NCI-H1930 (cell line): ENCODE results near the gene ADGRE1.

Source experiments
- DNase-seq, 2 experiments: peaks; one replicate each; lab custom pipeline; 2025; lab: John Stamatoyannopoulos, UW

Gene ADGRE1

GRCh38 chr19:6877766-6878165 is 9.6 kb upstream of the ADGRE1 start:
- no peak for DNase-seq

DNA sequence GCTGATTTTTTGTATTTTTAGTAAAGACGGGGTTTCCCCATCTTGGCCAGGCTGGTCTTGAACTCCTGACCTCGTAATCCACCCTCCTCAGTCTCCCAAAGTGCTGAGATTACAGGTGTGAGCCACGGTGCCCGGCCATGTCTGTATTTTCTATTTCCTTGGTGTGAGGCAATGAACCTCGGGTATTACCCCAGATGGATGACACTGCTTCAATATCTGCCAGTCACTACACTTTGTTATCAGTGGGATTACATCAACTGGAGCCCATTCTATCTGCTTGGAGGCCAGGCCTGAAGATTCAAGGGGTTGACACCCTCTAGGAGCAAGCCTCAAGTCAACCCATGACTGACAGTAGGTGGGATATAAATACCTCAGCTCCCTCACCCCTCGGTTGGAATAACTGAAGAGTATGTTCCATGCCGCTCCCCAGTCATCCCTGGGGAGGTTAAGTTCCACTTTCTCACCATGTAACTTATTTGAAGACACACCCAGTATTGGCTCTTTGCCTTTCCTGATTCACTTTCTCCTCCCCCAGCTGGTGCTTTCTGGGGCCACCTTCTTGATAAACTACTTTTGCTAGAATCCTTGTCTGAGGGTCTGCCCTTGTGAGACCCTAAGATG is 992 bp upstream of the ADGRE1 start:
- DNase-seq = no peak

- DNase-seq = no peak
Measured at GRCh38 chr19:6888967-6889366, 1.6 kb downstream of the ADGRE1 start.

DNA sequence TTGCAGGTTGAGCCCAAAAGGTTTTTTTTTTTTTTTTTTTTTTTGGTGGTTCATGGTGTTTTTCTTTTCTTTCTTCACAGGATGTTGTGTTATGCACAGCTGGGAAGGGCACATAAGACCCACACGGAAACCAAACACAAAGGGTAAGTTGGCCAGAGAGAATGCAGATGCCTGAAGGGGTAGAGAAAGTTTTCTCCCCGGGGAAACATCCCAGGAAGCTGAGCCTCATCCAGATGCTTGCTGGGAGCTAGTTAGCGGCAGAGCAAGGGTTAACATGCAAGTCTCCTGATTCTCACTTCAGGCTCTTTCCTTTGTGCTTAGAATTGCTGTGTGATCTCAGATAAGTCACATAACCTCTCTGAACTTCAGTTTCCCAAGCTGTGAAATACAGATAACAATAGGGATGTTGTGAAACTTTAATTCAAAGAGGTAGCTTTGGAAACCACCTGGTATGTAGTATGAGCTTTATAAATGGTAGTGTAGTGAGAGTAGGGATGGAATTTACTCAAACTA is 3.1 kb downstream of the ADGRE1 start:
- DNase-seq = no peak

- DNase-seq = no peak
Measured at GRCh38 chr19:6890938-6891337, 3.6 kb downstream of the ADGRE1 start.

DNA sequence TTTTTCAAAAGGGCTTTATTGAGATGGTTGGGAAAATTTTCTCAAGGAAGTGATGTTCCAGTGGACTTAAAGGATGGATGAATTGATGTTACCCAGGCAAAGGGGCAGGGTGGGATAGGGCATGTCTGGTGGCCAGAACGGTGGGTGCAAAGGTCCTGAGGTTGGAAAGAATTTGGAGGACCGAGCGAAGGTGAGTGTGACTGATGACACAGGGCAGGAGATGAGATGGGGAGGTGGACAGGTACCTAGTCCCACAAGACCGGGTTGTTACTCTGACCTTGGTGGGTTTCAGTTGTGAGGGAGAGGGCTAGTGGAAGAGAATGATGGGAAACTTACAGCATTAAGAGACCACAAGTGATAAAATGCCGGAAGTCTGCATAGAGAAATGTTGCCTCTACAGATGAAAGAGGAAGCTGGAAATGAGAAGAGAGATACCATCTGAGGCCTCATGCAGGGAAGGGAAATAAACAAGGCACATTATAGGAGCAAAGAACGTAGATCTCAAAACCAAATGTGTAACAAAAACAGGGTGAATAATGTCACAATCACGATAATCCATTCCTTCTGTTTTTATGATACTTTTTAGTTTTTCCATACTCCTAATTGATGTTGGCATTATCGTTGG is 4.5 kb downstream of the ADGRE1 start:
- DNase-seq = no peak

DNA sequence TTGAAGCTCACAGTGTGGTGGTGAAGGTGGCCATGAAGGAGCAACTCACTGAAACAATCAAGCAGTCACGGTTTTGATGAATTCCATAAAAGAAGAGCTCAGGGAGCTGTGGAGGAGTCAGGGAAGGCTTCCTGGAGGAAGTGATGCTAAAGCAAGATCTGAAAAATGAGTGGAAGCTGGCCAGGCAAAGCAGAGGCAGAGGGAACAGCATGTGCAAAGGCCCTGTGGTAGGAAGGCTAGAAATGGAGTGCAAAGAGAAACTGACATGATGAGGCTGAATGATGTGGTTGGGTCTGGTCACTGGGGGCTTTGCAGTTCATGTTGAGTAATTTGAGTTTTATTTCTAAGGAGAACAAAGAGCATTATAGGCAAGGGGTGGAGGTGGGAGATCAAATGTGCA is 6.9 kb downstream of the ADGRE1 start:
- no peak for DNase-seq

DNA sequence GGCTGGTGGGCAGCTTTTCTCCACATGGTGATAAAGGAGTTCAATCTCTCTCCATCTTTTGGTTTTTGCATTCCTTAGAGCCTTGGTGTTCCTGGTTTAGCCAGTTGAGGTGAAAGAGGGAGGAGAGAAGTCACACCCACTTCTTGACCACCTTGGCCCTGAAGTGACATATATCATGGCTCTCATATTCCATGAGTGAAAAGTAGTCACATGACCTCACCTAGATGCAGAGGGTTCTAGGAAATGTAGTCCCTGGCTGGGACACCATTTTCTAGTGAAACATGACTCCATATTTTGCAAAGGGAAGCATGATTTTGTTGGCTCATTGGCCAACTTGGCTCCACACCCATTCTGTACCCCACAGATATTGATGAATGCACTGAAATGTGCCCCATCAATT is 16.1 kb downstream of the ADGRE1 start:
- DNase-seq = no peak

GRCh38 chr19:6906559-6907060 is 19.2 kb downstream of the ADGRE1 start:
- no peak for DNase-seq

- no peak for DNase-seq
Measured at GRCh38 chr19:6911523-6911922, 24.1 kb downstream of the ADGRE1 start.

DNA sequence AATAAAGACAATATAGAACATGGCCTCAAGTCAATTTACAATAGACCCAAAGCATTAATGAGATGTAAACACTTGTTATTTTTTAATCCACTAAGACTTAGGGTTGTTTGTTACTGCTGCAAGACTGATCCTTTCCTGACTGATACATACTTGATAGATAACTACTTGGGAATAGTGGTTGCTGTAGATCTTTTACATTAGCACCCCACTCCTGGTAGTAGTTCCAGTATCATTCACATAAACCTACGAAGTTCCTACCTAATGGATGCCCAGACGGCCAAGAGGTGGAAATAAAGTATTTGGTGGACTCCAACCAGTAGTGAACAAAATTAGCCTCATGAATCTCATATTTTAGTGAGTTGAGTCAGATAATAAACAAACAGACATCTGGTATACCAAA is 26.9 kb downstream of the ADGRE1 start:
- no peak for DNase-seq

- DNase-seq = no peak
Measured at GRCh38 chr19:6916952-6917351, 29.6 kb downstream of the ADGRE1 start.

GRCh38 chr19:6925386-6925785 is 38.0 kb downstream of the ADGRE1 start:
- no peak for DNase-seq

- no peak for DNase-seq
Measured at GRCh38 chr19:6925801-6926751, 38.7 kb downstream of the ADGRE1 start.

DNA sequence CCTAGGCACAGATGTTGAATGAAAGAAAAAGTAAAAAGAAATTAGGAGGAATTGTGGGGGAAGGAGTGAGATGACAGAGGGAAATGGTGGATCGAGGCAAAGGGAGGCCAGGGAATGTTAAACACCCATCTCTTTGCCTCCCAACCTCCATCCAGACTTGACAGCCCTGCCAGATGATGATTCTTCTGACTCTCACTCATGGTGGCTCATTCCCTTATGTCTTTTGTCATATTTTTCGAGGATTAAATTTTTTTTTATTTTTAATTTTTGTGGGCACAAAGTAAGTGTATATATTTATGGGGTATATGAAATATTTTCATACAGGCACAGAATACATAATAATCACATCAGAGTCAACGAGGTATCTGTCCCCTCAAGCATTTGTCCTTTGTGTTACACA is 42.8 kb downstream of the ADGRE1 start:
- DNase-seq = no peak

DNA sequence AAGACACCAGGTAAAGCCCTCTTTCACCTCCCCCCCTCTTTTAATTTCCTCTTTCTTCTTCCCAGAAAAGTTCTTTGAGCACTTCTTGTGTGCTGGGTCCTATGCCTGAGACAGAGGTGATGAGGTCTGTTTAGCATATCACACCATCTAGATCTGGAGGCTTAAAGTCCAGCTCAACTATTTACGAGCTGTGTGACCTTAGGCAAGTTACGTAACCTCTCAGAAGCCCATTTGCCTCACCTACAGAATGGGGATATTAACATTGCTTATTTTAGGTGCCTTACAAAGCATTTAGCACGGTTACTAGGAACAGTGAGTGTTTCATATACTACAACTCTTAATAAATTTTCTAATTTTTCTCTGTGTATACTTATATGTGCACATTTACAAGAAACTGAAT is 47.7 kb downstream of the ADGRE1 start:
- no peak for DNase-seq

- DNase-seq = no peak
Measured at GRCh38 chr19:6935618-6936017, 48.2 kb downstream of the ADGRE1 start.

GRCh38 chr19:6945733-6946132 is 58.4 kb downstream of the ADGRE1 start:
- no peak for DNase-seq

GRCh38 chr19:6947745-6948144 is 60.4 kb downstream of the ADGRE1 start:
- no peak for DNase-seq

- no peak for DNase-seq
Measured at GRCh38 chr19:6948884-6949283, 61.5 kb downstream of the ADGRE1 start.

GRCh38 chr19:6952956-6953355 is 65.6 kb downstream of the ADGRE1 start:
- DNase-seq = no peak

DNA sequence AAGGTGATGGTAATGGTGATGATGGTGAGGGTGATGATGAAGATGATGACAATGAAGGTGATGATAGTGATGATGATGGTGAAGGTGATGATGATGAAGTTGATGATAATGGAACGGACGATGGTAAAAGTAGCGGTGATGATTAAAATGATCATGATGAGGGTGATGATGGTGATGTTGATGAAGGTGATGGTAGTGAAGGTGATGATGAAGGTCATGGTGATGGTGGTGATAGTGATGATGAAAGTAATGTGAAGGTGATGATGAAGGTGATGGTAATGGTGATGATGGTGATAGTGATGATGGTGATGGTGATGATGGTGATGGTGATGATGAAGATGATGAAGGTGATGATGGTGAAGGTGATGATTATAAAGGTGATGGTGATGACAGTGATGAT is 67.7 kb downstream of the ADGRE1 start:
- DNase-seq = no peak

DNA sequence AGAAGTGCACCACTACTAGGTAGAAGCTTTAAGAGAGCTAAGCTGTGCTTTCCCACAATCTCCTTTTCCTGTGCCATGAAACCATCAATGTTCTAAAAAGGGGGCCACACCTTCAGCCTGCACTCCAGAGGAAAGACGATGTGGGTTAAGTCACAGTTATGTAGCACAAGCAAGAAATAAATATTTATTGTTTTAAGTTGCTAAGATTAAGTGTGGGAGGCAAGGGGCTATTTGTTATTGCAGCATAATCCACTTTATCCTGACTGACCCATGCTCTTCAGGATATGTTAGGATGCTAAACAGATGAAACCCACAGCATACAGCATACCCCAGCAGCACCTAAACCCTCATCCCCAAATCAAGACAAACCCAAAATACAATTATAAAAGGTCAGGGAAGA is 69.2 kb downstream of the ADGRE1 start:
- no peak for DNase-seq
